Astrocyte (in vitro differentiated cells and primary cell): ENCODE measurements around the gene TBC1D9. TPM values are rescaled to one million over a fixed set of nuclear protein-coding genes. Genes with fewer than 3 reads are reported as not detected.

Experiments
- DNase-seq: peaks from one replicate; pipeline ENCODE4 v3.0.0-alpha.2; 2010; ENCODE audit warnings: low read depth
- FAIRE-seq: peaks from 2 replicates; lab custom pipeline; 2011; peaks lifted over from hg19 to GRCh38; lab: Jason Lieb, UNC
- H2AFZ ChIP-seq: 2 replicates; pipeline ENCODE4 v1.6.0; 2012; ENCODE audit warnings: low read depth, low read length, inconsistent platforms
- H3K27ac ChIP-seq: 2 replicates; pipeline ENCODE4 v1.5.1; 2011; ENCODE audit warnings: low read depth, low read length, inconsistent platforms
- H3K27me3 ChIP-seq: 2 replicates; pipeline ENCODE4 v1.6.0; 2011; ENCODE audit warnings: low read length, inconsistent platforms; ENCODE audit not compliant: insufficient read depth
- H3K36me3 ChIP-seq: 2 replicates; pipeline ENCODE4 v1.5.1; 2011; ENCODE audit warnings: low read length, inconsistent platforms; ENCODE audit not compliant: insufficient read depth
- H3K4me1 ChIP-seq: 2 replicates; pipeline ENCODE4 v1.5.1; 2011; ENCODE audit warnings: low read length, inconsistent platforms; ENCODE audit not compliant: insufficient read depth
- H3K4me2 ChIP-seq: 2 replicates; pipeline ENCODE4 v1.6.0; 2012; ENCODE audit warnings: low read length, inconsistent platforms
- H3K4me3 ChIP-seq: 2 replicates; pipeline ENCODE4 v1.5.1; 2011; ENCODE audit warnings: low read depth, mild to moderate bottlenecking, low read length, inconsistent platforms; ENCODE audit not compliant: insufficient read depth
- H3K79me2 ChIP-seq: 2 replicates; pipeline ENCODE4 v1.6.0; 2012; ENCODE audit warnings: mild to moderate bottlenecking, low read length, inconsistent platforms; ENCODE audit not compliant: insufficient read depth
- H3K9ac ChIP-seq: 2 replicates; pipeline ENCODE4 v1.6.0; 2012; ENCODE audit warnings: mild to moderate bottlenecking, low read length, inconsistent platforms
- H3K9me3 ChIP-seq: 2 replicates; pipeline ENCODE4 v1.5.1; 2012; ENCODE audit warnings: low read depth, mild to moderate bottlenecking, low read length, inconsistent platforms; ENCODE audit not compliant: insufficient read depth
- H4K20me1 ChIP-seq: 2 replicates; pipeline ENCODE4 v1.6.0; 2012; ENCODE audit warnings: low read length, inconsistent platforms; ENCODE audit not compliant: insufficient read depth
- H3K27ac Mint-ChIP-seq: one replicate; pipeline ENCODE4 v1.8.0; 2021; ENCODE audit warnings: mild to moderate bottlenecking, mixed read lengths; ENCODE audit not compliant: unreplicated experiment
- H3K27me3 Mint-ChIP-seq: one replicate; pipeline ENCODE4 v1.8.0; 2021; ENCODE audit warnings: low read depth, mixed read lengths; ENCODE audit not compliant: unreplicated experiment
- H3K36me3 Mint-ChIP-seq: one replicate; pipeline ENCODE4 v1.8.0; 2021; ENCODE audit warnings: low read depth, mixed read lengths; ENCODE audit not compliant: unreplicated experiment
- H3K4me1 Mint-ChIP-seq: one replicate; pipeline ENCODE4 v1.8.0; 2021; ENCODE audit warnings: low read depth, mixed read lengths; ENCODE audit not compliant: unreplicated experiment
- H3K4me3 Mint-ChIP-seq: one replicate; pipeline ENCODE4 v1.8.0; 2021; ENCODE audit warnings: mild to moderate bottlenecking, moderate library complexity, mixed read lengths; ENCODE audit not compliant: unreplicated experiment
- H3K9me3 Mint-ChIP-seq: one replicate; pipeline ENCODE4 v1.8.0; 2021; ENCODE audit warnings: mild to moderate bottlenecking, mixed read lengths; ENCODE audit not compliant: unreplicated experiment
- EZH2 ChIP-seq: IDR thresholded peaks from 2 replicates; pipeline ENCODE4 v1.6.1; 2012; ENCODE audit warnings: mild to moderate bottlenecking, low read length, inconsistent platforms; ENCODE audit not compliant: insufficient read depth
- total RNA-seq: library from RNA; stranded (reverse); gene quantifications from 2 replicates; pipeline ENCODE4 v1.2.1, GENCODE V29; 2021
- TF ChIP-seq, protein P1 (sequence below): IDR thresholded peaks from 2 replicates; pipeline ENCODE4 v1.5.1; 2011; ENCODE audit warnings: low read depth, mild to moderate bottlenecking, inconsistent platforms, low read length, moderate library complexity; ENCODE audit not compliant: insufficient read depth

TBC1D9 gene
- total RNA-seq, 1 donor from 2014 or later: 31.6 TPM

DNA sequence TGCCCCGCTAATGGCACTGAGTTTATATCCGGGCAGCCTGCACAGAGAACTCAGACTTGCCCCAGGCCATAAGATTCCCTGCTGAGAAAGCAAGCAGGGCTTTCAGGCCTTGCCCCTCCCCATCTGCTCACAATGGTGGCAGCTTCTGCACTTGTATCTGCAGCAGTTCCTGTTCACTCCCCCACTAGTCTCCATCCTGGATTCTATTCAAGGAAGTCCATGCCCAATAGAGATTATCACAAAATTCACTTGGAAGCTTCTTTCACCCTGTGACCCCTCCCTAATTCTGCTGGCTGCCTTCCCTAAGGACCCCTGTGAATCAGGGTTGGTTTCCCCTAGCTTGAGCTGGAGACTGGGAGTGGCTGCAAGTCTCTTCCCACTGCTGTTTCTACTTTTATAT, 152.9 kb downstream of the TBC1D9 start:
- H3K36me3 Mint-ChIP-seq: no peaks in the 10 kb centered on the region
- DNase-seq (no peak), FAIRE-seq (no peak)
- TF ChIP-seq, protein P1, sequence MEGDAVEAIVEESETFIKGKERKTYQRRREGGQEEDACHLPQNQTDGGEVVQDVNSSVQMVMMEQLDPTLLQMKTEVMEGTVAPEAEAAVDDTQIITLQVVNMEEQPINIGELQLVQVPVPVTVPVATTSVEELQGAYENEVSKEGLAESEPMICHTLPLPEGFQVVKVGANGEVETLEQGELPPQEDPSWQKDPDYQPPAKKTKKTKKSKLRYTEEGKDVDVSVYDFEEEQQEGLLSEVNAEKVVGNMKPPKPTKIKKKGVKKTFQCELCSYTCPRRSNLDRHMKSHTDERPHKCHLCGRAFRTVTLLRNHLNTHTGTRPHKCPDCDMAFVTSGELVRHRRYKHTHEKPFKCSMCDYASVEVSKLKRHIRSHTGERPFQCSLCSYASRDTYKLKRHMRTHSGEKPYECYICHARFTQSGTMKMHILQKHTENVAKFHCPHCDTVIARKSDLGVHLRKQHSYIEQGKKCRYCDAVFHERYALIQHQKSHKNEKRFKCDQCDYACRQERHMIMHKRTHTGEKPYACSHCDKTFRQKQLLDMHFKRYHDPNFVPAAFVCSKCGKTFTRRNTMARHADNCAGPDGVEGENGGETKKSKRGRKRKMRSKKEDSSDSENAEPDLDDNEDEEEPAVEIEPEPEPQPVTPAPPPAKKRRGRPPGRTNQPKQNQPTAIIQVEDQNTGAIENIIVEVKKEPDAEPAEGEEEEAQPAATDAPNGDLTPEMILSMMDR: no peak
- TF ChIP-seq EZH2: no peak
- peaks cover 2% of the 10 kb centered on the region for H3K27me3 Mint-ChIP-seq
- H2AFZ ChIP-seq: no peak overlapping the region
- H3K9me3 Mint-ChIP-seq: no peaks in the 10 kb centered on the region
- H3K9me3 ChIP-seq: no peaks in the 10 kb centered on the region
- no peak overlapping the region for H3K27ac ChIP-seq
- H4K20me1 ChIP-seq: no peaks in the 10 kb centered on the region
- no peaks in the 10 kb centered on the region for H3K4me1 ChIP-seq
- peaks cover 1% of the 10 kb centered on the region for H3K4me1 Mint-ChIP-seq
- no peaks in the 10 kb centered on the region for H3K36me3 ChIP-seq
- H3K79me2 ChIP-seq: no peaks in the 10 kb centered on the region
- no peak overlapping the region for H3K9ac ChIP-seq
- H3K27me3 ChIP-seq: peaks cover 2% of the 10 kb centered on the region
- H3K4me2 ChIP-seq: no peak overlapping the region
- H3K27ac Mint-ChIP-seq: no peak overlapping the region
- no peak overlapping the region for H3K4me3 ChIP-seq
- H3K4me3 Mint-ChIP-seq: no peak overlapping the region

DNA sequence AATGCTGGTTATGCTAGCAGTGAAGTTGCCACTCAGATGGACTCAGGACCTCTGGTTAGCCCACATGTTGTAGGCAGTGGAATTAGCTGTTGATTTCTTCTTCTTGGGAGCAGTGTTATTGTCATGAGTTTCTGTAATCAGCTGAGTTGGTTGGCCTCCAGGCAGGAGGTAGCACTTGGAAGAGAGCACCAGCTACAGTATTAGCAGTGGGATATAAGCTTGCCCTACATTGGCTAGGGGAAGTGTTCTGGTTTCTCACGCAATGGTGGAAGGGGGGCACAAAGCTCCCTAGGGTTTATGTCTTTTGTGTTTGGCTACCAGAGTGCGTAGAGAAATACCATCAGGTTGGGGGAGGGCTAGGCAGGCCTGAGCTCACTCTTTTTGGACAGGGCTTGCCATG, 153.5 kb downstream of the TBC1D9 start:
- no peak overlapping the region for H3K9ac ChIP-seq
- H4K20me1 ChIP-seq: no peaks in the 10 kb centered on the region
- H3K79me2 ChIP-seq: no peaks in the 10 kb centered on the region
- H3K4me1 ChIP-seq: no peaks in the 10 kb centered on the region
- peaks cover under 1% of the 10 kb centered on the region for H3K4me1 Mint-ChIP-seq
- TF ChIP-seq, protein P1: no peak
- TF ChIP-seq EZH2: no peak
- H3K4me2 ChIP-seq: no peak overlapping the region
- H3K27ac Mint-ChIP-seq: no peak overlapping the region
- H3K27ac ChIP-seq: no peak overlapping the region
- FAIRE-seq (no peak), DNase-seq (no peak)
- H3K27me3 Mint-ChIP-seq: peaks cover 2% of the 10 kb centered on the region
- no peak overlapping the region for H3K4me3 Mint-ChIP-seq
- H3K27me3 ChIP-seq: peaks cover 2% of the 10 kb centered on the region
- H3K9me3 ChIP-seq: no peaks in the 10 kb centered on the region
- H2AFZ ChIP-seq: no peak overlapping the region
- H3K36me3 ChIP-seq: no peaks in the 10 kb centered on the region
- no peaks in the 10 kb centered on the region for H3K36me3 Mint-ChIP-seq
- H3K4me3 ChIP-seq: no peak overlapping the region
- H3K9me3 Mint-ChIP-seq: no peaks in the 10 kb centered on the region

DNA sequence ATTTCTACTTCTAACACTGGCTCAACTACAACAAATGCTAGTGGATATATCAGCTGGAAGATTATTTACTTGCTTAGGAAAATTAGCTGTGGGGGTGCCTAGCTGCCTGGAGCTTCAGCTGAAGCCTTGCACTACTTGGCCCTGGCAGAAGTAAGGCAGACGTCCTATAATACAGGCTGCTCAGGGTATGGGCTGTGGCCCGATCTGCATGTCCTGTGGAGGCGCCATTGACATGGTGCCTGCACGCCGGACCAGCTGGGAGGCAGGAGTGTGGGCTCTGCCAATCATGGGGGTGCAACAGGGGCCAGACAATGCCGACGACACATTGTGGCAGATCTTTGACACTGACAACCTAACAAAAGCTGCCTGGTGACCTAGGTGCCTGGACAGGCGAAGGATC, 155.8 kb downstream of the TBC1D9 start:
- Histone ChIP-seq H3K4me1 (no peaks in the 10 kb centered on the region), H2AFZ (no peak overlapping the region), H3K27ac (no peak overlapping the region), H3K36me3 (no peaks in the 10 kb centered on the region), H3K4me2 (no peak overlapping the region), H4K20me1 (no peaks in the 10 kb centered on the region), H3K79me2 (no peaks in the 10 kb centered on the region), H3K9me3 (no peaks in the 10 kb centered on the region), H3K9ac (no peak overlapping the region), H3K27me3 (peaks cover 2% of the 10 kb centered on the region), H3K4me3 (no peak overlapping the region)
- Mint-ChIP-seq H3K27me3 (peaks cover 2% of the 10 kb centered on the region), H3K4me3 (no peak overlapping the region), H3K27ac (no peak overlapping the region), H3K9me3 (no peaks in the 10 kb centered on the region), H3K4me1 (no peaks in the 10 kb centered on the region), H3K36me3 (no peaks in the 10 kb centered on the region)
- FAIRE-seq (no peak), DNase-seq (no peak)
- no peak for TF ChIP-seq EZH2
- TF ChIP-seq, protein P1: no peak
